ENCODE results near the gene POLK. TPM values are rescaled to one million over a fixed set of nuclear protein-coding genes. Genes with fewer than 3 reads are reported as not detected.

The POLK gene
- total RNA-seq, 1 donor from 2014 or later, result 22.2 TPM

DNA sequence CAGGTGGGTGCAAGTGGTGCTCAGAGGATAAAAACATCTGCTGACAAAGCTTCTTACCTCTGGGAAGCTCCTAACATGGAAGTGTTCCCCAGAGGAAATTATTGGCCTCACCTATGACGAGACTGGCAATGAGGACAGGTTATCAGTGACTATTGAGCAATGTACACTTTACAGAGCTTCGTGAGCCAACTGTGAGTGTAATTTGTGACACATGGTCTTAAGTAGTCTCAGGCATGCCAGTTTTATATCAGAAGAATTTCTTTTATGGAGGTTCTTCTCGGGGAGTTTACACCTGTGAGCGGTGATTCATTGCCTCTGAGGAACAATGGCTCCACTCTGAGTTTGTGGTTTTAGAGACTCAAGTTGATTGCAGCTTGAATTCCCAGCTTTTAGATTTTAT lies 110.9 kb downstream of the POLK start:
- no peak for DNase-seq
- ATAC-seq, result no peak
- intact Hi-C loops (cut with micrococcal nuclease), result no loop called here

DNA sequence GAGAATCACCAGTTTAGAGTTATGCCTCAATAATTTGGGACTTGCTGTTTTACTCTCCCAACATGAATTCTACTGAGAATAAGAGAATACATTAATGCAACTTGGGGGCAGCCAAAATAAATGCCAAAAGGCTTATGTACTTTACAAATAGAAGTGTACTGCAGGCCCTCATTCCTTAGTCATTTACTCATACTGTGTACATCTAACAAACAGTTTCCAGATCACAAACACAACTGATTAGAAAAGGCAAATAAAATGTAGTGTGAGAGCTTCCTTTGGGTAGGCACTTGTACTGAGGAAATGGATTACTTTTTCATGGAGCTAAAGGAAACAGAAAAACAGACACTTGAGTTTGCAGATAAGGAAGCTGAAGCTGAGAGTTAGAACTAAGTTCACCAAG lies 112.2 kb downstream of the POLK start:
- intact Hi-C loops (cut with micrococcal nuclease), result no loop called here
- no peak for DNase-seq
- ATAC-seq, result no peak

DNA sequence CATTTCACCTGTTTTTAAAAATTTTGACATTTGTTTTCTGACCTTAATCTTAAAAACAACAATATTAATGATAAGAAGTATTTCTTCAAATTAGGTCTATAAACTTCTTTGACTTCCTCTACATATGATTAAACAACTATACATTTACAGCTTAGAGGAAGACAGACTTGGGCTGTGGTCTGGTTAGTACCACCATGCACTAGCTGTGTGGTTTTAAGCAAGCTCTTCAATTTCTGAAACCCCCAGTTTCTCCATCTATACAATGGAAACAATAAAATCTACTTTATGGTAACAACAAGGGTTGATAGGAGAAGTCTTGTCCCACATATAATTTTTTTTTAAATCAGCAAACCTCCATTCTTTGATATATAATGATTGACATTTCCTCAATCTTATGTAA lies 115.3 kb downstream of the POLK start:
- ATAC-seq, result no peak
- intact Hi-C loops (cut with micrococcal nuclease), result no loop called here
- no peak for DNase-seq

DNA sequence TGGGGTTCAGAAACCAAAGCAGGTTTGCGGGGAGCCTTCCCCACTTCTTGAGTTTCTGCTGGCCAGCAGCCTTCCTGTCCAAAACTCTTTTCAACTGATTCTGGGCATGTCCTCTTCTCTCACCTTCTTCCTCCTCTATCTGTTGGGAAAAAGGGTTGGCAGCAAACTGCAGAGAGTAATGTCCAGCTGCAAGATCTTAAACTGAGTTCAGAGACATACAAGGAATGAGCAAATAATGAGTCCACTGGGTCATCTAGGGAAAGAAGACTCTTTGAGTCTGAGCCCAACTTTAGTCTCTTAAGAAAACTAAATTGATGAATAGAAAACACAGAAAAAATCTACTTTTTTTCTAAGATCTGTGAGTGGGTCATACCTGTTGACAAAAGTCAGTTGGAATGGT lies 116.1 kb downstream of the POLK start:
- ATAC-seq (no peak), DNase-seq (no peak)
- intact Hi-C loops (cut with micrococcal nuclease), result no loop called here

DNA sequence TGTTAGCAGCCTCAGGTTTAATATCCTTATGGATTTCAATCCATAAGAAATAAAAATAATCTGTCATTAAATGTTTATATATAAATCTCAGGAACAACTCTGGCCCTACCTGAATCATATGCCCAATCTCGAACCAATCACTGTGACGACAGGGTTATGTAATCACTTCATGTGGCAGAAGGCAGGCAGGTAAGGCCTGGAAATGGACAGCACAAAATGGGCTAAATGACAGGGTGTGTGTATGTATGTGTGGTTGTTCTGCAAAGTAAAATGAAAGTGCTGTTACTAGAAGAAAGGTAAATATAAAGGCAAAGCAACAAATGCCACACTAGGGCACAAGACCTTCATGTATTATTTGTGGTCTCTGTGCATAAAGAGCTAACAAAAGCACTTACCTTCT lies 119.2 kb downstream of the POLK start:
- no peak for ATAC-seq
- intact Hi-C loops (cut with micrococcal nuclease), result no loop called here

DNA sequence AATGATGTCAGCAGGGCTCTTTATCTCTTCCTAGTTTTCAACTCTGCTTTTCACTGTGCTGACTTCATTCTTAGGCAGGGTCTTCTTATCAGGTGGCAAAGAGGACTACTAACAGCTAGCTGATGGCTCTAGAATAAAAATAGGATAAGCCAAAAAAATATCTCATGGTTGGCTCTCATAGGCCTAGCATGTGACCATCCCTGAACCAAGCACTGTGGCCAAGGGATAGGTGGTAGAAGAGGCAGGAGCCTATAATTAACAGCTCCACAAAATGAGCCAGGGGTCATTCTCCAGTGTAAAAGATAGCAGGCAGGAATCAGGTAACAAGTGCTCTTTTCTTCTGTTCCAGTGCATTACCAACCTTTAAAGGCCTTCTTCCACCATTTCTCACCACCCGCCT lies 120.6 kb downstream of the POLK start:
- intact Hi-C loops (cut with micrococcal nuclease), result no loop called here
- no peak for DNase-seq
- ATAC-seq, result peak; percentile 98

More for the DNA sequence above, 119.2 kb downstream of the POLK start:
- DNase-seq, result no peak

DNA sequence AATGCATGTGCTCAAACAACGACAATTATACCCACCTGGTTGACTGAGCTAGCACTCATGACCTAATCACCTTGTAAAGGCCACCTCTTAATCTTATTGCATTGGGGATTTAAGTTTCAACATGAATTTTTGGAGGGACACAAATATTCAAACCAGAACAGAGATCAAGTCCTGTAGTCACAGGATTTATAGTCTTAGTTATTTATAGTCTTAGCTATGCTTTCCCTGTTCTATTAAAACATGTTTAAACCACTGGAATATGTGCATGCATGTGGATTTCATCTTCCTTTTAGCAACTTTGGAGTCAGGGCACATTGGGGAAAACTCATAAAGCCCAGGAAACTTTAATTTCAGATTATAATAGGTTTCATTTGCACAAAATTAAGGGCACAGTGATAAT lies 126.3 kb downstream of the POLK start:
- intact Hi-C loops (cut with micrococcal nuclease), result no loop called here
- ATAC-seq (no peak), DNase-seq (no peak)

DNA sequence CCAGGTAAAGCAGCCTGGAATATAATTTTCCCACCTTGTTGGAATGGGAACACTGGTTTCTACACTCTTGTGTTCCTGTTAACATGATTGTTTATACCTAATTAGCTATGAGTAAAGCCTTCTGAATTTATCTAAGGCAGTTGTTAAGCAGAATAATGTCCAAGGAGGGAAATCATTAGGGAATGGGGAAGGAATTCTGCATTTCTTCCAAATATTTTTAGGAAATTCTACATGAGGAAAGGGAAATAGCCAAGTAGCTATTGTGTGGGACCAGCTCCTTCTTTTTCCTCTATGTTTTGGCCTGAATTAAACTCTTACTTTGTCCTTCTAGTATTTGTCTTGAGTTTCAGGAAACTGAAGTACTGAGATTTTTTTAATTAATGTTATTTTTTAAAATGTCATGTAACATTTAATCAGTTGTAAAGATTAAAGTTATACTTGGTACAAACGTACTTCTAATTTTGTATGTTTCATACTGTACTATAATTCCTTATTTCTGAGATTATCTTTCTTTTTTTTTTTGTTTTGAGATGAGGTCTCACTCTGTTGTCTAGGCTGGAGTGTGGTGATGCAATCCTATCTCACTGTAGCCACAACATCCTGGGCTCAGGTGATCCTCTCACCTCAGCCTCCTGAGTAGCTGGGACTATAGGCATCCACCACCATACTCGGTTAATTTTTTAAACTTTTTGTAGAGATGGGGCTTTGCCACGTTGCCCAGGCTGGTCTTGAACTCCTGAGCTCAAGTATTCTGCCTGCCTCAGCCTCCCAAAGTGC lies 128.0 kb downstream of the POLK start:
- intact Hi-C loops (cut with micrococcal nuclease), result no loop called here
- DNase-seq (no peak), ATAC-seq (no peak)

DNA sequence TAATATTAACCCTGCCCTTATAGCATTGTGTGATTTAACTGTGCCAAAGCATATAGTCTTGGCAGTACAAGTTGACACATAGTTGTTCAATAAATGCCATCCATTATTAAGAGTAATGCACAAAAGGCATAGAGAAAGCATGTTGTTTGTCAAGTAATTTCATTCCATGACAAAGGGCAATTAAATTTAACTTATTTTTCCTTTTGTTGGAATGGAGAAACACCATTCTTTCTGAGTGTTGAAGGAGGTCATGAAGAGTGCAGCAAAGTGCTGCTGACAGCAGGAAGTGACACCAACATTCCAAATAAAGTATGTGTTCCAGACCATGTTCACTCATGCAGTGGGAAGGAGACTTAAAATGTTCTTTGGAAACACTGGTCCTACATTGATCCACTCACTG lies 128.7 kb downstream of the POLK start:
- DNase-seq (no peak), ATAC-seq (no peak)
- intact Hi-C loops (cut with micrococcal nuclease), result no loop called here

DNA sequence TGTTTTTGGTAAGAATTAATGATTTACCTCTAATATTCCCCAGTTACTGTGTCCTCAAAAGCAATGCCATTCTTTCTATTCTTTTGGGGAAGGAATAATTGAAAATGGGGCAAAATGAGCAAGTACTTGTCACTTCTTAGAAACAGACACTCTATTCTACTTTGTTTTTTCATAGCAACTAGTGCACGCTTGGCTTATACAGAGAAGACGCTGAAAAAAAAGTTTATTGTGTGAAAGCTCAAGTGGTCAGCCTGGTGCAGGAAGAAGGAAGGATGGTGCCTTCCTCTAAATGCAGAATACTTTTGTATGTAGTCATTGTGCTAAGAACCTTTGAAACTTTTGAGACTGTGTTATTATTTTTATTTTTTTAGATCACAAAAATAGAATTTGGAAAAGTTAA lies 129.1 kb downstream of the POLK start:
- no peak for ATAC-seq
- intact Hi-C loops (cut with micrococcal nuclease), result no loop called here
- DNase-seq, result no peak

DNA sequence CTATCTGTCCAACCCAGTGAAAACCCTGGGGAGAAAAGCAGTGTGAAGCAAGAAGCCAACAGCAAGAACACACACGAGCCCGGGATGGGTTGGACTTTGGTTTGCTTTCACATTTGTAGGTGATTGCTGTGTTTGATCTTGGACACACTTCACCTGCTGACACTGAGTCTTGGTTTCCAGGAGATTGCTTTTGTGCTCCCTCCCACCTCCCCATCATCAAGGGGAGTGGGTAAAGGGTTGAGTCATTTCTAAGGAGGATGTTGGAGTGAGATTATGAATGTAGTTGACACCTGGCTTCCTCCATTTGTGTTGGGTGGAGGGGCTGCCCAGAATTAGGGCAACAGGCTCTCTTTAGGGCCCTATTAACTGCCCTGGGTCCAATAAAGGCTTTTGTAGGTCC lies 137.0 kb downstream of the POLK start:
- intact Hi-C loops (cut with micrococcal nuclease), result no loop called here
- no peak for DNase-seq
- no peak for ATAC-seq

Other genes starting within 250 kb of the POLK start
- 10.1 TPM for gene HMGCR, start 174.7 kb upstream of the POLK start, total RNA-seq
- gene CERT1, start 262 bp upstream of the POLK start, total RNA-seq, result 29.3 TPM
- 0.25 TPM for gene ANKDD1B, start 99.6 kb downstream of the POLK start, total RNA-seq
- 2.1 TPM for gene POC5, start 205.5 kb downstream of the POLK start, total RNA-seq

Data from left ventricle myocardium superior (tissue), 1 donor.